Lung (tissue), 12 donors: ENCODE results near the gene RNMT. TPM values are rescaled to one million over a fixed set of nuclear protein-coding genes. Genes with fewer than 3 reads are reported as not detected.

Source experiments
- ATAC-seq: fragments of 200-7000 bp; cut with Tn5 transposase; one replicate; pipeline ENCODE4 v1.9.1; 2020; ENCODE audit warnings: moderate number of reproducible peaks; ENCODE audit not compliant: insufficient read depth, low FRiP score
- DNase-seq, 3 donors: peaks; one replicate each; pipeline ENCODE4 v3.0.0-alpha.2; 2013 to 2017
- H3K27ac ChIP-seq, 2 donors: one replicate each; pipeline ENCODE4 v1.5.1; 2013; ENCODE audit warnings: mild to moderate bottlenecking in 2 of 2, moderate library complexity in 2 of 2, control low read depth in 1 of 2, inconsistent platforms in 1 of 2, low read depth in 1 of 2, low read length in 1 of 2
- H3K27me3 ChIP-seq, 3 donors: one replicate each; pipeline ENCODE4 v1.5.1; 2013; ENCODE audit warnings: low read length in 2 of 3; ENCODE audit not compliant: control insufficient read depth in 3 of 3, insufficient read depth in 3 of 3
- H3K36me3 ChIP-seq, 4 donors: one replicate each; pipeline ENCODE4 v1.5.1; 2013; ENCODE audit warnings: low read length in 4 of 4, mild to moderate bottlenecking in 1 of 4, moderate library complexity in 1 of 4; ENCODE audit not compliant: control insufficient read depth in 4 of 4, insufficient read depth in 4 of 4
- H3K4me1 ChIP-seq, 5 donors: one replicate each; pipeline ENCODE4 v1.5.1; 2013; ENCODE audit warnings: low read length in 5 of 5, mild to moderate bottlenecking in 2 of 5, moderate library complexity in 1 of 5; ENCODE audit not compliant: control insufficient read depth in 5 of 5, insufficient read depth in 5 of 5
- H3K4me3 ChIP-seq: one replicate; pipeline ENCODE4 v1.5.1; 2013; ENCODE audit warnings: mild to moderate bottlenecking, control low read depth, moderate library complexity
- H3K9ac ChIP-seq, 2 donors: one replicate each; pipeline ENCODE4 v1.5.1; 2013; ENCODE audit warnings: low read length in 2 of 2, control low read depth in 1 of 2; ENCODE audit not compliant: insufficient read depth in 1 of 2
- H3K9me3 ChIP-seq, 4 donors: one replicate each; pipeline ENCODE4 v1.5.1; 2013; ENCODE audit warnings: low read length in 3 of 4, mild to moderate bottlenecking in 1 of 4, moderate library complexity in 1 of 4; ENCODE audit not compliant: control insufficient read depth in 4 of 4, insufficient read depth in 3 of 4
- WGBS, 2 donors: extraction: QIAGEN DNeasy Blood & Tissue Kit; methylation state at CpG; one replicate each; pipeline ENCODE4 v1.1.7; 2013; 5-methylcytosine and 5-hydroxymethylcytosine counted together
- polyA plus RNA-seq, 2 donors: library from polyadenylated mRNA; stranded (reverse); fragments of 200-250 nt; gene quantifications; one replicate each; pipeline ENCODE4 v1.2.1, GENCODE V29; 2013
- total RNA-seq, 2 donors: library from RNA; depleted of rRNA in 1 of 2; stranded (reverse); fragments of >200 nt in 1 of 2; gene quantifications; one replicate each; pipeline ENCODE4 v1.2.1, GENCODE V29; 2014 to 2021
- TF ChIP-seq, protein P1 (sequence below): IDR thresholded peaks from 2 replicates; pipeline ENCODE4 v1.5.1; 2012; ENCODE audit warnings: mild to moderate bottlenecking; ENCODE audit errors: control extremely low read depth, extremely low read depth
- donor health status: control.
- donor health status: control.
- donor health status: Bipolar disorder and iron deficiency.
- donor health status: healthy.
- donor health status: DM: yes; HTN: yes; CAD: no.

RNMT gene
- total and polyA plus RNA-seq, 4 donors: 9.1 to 39.8 (median 17.7) TPM

DNA sequence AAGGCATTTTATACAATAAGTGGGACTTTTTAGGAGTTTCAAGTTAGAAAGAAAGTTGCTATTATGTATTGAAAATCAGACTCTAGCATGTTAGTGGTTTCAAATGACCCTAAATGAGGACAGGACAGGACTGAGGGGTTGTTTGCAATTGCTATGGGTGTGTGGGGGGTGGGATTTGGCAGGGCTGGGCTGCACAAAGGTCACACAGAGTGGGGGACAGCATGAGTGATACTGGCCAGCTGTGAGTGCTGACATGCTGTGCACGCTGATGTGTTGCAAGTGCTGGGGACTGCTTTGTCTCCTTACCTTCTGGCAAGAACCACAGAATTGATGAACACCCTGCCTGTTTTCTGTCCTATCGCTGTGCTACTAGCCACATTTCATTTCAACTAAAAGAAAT lies 29.8 kb downstream of the RNMT start:
- H3K36me3 ChIP-seq: peaks cover 20 to 36% (median 27%) of the 10 kb centered on the region in 4 donors
- H3K4me3 ChIP-seq: no peak overlapping the region
- no peak overlapping the region for H3K9ac ChIP-seq
- no peaks in the 10 kb centered on the region for H3K4me1 ChIP-seq
- H3K27me3 ChIP-seq: no peaks in the 10 kb centered on the region
- ATAC-seq (no peak), DNase-seq (no peak)
- TF ChIP-seq, protein P1, sequence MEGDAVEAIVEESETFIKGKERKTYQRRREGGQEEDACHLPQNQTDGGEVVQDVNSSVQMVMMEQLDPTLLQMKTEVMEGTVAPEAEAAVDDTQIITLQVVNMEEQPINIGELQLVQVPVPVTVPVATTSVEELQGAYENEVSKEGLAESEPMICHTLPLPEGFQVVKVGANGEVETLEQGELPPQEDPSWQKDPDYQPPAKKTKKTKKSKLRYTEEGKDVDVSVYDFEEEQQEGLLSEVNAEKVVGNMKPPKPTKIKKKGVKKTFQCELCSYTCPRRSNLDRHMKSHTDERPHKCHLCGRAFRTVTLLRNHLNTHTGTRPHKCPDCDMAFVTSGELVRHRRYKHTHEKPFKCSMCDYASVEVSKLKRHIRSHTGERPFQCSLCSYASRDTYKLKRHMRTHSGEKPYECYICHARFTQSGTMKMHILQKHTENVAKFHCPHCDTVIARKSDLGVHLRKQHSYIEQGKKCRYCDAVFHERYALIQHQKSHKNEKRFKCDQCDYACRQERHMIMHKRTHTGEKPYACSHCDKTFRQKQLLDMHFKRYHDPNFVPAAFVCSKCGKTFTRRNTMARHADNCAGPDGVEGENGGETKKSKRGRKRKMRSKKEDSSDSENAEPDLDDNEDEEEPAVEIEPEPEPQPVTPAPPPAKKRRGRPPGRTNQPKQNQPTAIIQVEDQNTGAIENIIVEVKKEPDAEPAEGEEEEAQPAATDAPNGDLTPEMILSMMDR: no peak
- WGBS, 2 donors: 95 to 100% methylated on average over 2 of the region's 2 CpGs
- H3K9me3 ChIP-seq: no peaks in the 10 kb centered on the region
- H3K27ac ChIP-seq: no peak overlapping the region

DNA sequence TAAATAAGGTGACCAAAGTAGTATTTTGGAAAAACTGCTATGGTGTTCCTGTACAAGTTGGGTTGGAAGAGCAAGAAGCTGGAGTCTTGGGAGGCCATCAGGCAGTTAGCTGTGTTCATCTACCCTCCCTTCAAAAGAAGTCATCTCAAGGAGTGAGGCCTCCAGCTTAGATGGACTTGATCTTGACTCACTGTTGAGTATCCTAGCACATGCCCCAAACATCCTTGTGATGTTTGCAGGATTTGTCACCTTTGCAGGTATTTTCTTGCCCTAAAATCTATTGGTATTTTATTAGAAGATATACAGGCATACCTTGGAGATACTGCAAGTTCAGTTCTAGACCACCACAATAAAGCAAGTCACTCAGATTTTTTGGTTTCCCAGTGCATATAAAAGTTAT lies 30.2 kb downstream of the RNMT start:
- TF ChIP-seq, protein P1: no peak
- H3K36me3 ChIP-seq: peaks cover 20 to 36% (median 30%) of the 10 kb centered on the region in 4 donors
- H3K9me3 ChIP-seq: no peaks in the 10 kb centered on the region
- H3K27ac ChIP-seq: no peak overlapping the region
- H3K9ac ChIP-seq: no peak overlapping the region
- ATAC-seq: no peak
- no peak for DNase-seq
- no peaks in the 10 kb centered on the region for H3K27me3 ChIP-seq
- H3K4me1 ChIP-seq: no peaks in the 10 kb centered on the region
- H3K4me3 ChIP-seq: no peak overlapping the region

DNA sequence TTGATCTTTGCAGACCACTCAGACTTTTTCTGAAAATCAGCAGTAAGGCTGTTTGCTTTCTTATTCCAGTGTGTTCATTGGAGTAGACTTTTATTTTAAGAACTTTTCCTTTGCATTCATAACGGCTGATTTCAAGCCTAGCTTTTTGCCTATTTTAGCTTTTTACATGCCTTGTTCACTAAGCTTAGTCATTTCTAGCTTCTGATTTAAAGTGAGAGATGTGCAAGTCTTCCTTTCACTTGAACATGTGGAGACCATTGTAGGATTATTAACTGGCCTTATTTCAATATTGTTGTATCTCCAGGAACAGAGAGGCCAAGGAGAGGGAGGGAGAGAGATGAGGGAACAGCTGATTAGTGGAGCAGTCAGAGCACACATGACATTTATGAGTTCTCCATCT lies 32.1 kb downstream of the RNMT start:
- Histone ChIP-seq H3K27ac (no peak overlapping the region), H3K36me3 (peaks cover 20 to 31% (median 28%) of the 10 kb centered on the region in 4 donors), H3K4me1 (peaks cover 0 to 3% (median 0%) of the 10 kb centered on the region in 5 donors), H3K27me3 (no peaks in the 10 kb centered on the region), H3K4me3 (no peak overlapping the region), H3K9ac (no peak overlapping the region), H3K9me3 (no peaks in the 10 kb centered on the region)
- TF ChIP-seq, protein P1: no peak
- ATAC-seq (no peak), DNase-seq (no peak)
- WGBS, 2 donors: 89 to 95% methylated on average over 1 of the region's 1 CpG

DNA sequence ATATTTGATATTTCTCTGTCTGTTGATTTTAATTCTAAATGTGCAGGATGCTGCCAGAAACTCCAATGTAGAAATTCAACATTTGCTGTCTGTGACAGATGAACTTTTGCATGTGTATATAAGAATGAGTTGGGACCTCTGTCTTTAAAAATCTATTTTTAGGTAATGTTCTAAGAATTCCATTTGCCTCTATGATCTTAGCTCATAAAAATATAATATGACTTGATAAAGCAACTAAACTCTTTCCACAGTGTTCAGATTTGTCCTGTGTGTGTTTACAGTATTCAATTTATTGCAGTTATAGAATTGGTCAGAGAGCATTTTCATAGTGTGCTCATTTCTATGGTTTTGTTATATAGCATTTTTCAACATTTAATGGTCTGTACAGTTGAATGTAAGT lies 33.6 kb downstream of the RNMT start:
- ATAC-seq: no peak

More for the DNA sequence above, 33.6 kb downstream of the RNMT start:
- Histone ChIP-seq H3K9ac (no peak overlapping the region), H3K36me3 (peaks cover 10 to 22% (median 19%) of the 10 kb centered on the region in 4 donors), H3K9me3 (peaks cover 0 to 5% (median 0%) of the 10 kb centered on the region in 4 donors), H3K27ac (no peak overlapping the region), H3K4me3 (no peak overlapping the region), H3K4me1 (peaks cover 0 to 3% (median 0%) of the 10 kb centered on the region in 5 donors), H3K27me3 (no peaks in the 10 kb centered on the region)
- TF ChIP-seq, protein P1: no peak
- DNase-seq: no peak
